MG63 (cell line): Measurements from ENCODE around the gene ABCE1. TPM values are rescaled to one million over a fixed set of nuclear protein-coding genes. Genes with fewer than 3 reads are reported as not detected.
A peak's percentile ranks its signal among the peaks of the same experiment; 100 is the strongest.

Source experiments
- DNase-seq: peaks from one replicate; pipeline ENCODE4 v3.0.0-alpha.2; 2020
- H3K27me3 ChIP-seq: fragments of 250-450 bp; sonication (Bioruptor Pico); 2 replicates; pipeline ENCODE4 v1.5.1; 2020; ENCODE audit warnings: mild to moderate bottlenecking, moderate library complexity
- H3K36me3 ChIP-seq: fragments of 250-450 bp; sonication (Bioruptor Pico); 2 replicates; pipeline ENCODE4 v1.5.1; 2020; ENCODE audit warnings: mild to moderate bottlenecking, moderate library complexity
- H3K4me3 ChIP-seq: fragments of 250-450 bp; sonication (Bioruptor Pico); 2 replicates; pipeline ENCODE4 v1.5.1; 2020; ENCODE audit warnings: mild to moderate bottlenecking, moderate library complexity
- H3K9me3 ChIP-seq: fragments of 250-450 bp; sonication (Bioruptor Pico); 2 replicates; pipeline ENCODE4 v1.5.1; 2020; ENCODE audit warnings: mild to moderate bottlenecking, moderate library complexity
- total RNA-seq: library from RNA; depleted of rRNA; stranded (reverse); fragments of >200 nt; shearing (Covaris generic); gene quantifications from 2 replicates; pipeline ENCODE4 v1.2.3, GENCODE V29; 2014; ENCODE audit warnings: low replicate concordance; rRNA removed

ABCE1 gene
- 84.7 and 137 TPM in 2 replicates for total RNA-seq

DNA sequence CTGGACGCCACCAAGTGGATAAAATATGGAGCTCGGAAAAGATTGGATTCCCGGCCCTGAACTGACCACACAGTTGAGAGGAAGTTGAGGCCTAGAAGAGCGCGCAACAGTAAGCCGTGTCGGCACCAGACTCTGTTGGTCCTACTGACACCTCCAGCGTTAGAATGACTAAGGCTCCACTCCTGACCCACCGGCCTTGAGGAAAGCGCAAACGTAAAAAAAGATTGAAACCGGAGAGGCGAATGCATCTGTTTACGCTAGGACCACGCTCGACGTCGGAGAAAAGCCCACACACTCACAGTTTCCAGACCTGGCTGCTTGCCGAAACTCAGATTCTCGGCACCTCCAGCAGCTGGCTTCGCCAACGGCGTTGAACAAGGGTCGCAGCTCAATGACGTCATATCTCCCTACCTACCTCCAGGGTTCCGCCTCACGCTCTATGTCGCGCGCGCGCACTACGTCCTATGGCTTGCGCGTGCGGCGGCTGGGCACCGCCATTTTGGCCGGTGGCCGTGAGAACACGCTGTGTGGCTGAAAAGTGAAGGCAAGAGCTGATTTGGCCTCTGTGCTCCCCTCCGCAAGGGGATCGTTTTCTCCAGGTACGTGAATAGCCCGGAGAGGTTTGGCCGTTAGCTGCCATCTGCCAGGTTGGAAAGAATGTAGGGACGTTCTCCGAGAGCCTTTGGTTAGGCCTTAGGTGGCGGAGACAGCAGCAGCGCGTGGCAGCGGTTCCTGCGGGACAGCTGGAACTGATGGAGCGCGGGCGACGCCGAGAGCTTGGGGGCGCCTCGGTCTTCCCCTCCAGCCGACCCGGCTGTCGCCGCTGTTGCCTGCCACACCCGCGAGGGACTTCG is at the start of gene ABCE1, which contains the start of gene ANAPC10:
TSS of gene ABCE1 (plus strand) at position 491 of the 854 bp plus-strand sequence. CDS start 6,102 bp downstream, outside the sequence.
TSS of gene ANAPC10 (minus strand) at position 376 of the 854 bp plus-strand sequence. CDS start 2,097 bp downstream, outside the sequence.
- Histone ChIP-seq H3K4me3 (peak within 1 kb of the TSS; percentile 91), H3K27me3 (no peaks in the 10 kb centered on the region), H3K9me3 (no peaks in the 10 kb centered on the region), H3K36me3 (peaks cover 38% of the 10 kb centered on the region)
- DNase-seq = peak; percentile 94

DNA sequence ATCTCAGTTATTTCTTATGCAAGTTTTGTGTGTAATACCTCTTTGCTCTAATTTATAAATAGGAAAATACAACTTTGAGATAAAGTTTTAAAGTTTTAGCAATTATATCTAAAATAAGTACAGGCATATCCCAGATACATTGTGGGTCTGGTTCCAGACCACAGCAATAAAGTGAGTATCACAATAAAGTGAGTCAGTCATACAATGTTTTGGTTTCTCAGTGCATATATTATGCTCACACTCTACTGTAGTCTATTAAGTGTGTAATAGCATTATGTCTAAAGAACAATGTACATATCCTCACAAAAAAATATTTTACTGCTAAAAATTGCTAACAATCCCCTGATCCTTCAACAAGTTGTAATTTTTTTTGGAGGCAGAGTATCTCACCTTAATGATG is 49.3 kb upstream of the ABCE1 start:
- H3K9me3 ChIP-seq = no peaks in the 10 kb centered on the region
- no peak for DNase-seq
- H3K4me3 ChIP-seq = no peak overlapping the region
- H3K27me3 ChIP-seq = no peaks in the 10 kb centered on the region
- no peaks in the 10 kb centered on the region for H3K36me3 ChIP-seq

DNA sequence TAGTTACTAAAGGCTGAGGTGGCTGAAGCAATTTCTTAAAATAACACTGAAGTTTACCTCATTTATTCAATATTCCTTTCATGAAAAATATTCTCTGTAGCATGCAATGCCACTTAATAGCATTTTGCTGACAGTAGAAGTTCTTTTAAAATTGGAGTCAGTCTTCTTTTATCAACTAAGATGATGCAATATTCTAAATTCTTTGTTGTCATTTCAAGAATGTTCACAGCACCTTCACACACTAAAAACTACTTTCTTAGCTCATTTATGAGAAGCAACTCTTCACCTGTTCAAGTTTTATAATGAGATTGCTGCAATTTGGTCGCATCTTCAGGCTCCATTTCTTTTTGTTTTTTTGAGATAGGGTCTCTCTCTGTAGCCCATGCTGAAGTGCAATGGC is 48.9 kb upstream of the ABCE1 start:
- Histone ChIP-seq H3K27me3 (no peaks in the 10 kb centered on the region), H3K4me3 (no peak overlapping the region), H3K36me3 (no peaks in the 10 kb centered on the region), H3K9me3 (no peaks in the 10 kb centered on the region)
- no peak for DNase-seq

DNA sequence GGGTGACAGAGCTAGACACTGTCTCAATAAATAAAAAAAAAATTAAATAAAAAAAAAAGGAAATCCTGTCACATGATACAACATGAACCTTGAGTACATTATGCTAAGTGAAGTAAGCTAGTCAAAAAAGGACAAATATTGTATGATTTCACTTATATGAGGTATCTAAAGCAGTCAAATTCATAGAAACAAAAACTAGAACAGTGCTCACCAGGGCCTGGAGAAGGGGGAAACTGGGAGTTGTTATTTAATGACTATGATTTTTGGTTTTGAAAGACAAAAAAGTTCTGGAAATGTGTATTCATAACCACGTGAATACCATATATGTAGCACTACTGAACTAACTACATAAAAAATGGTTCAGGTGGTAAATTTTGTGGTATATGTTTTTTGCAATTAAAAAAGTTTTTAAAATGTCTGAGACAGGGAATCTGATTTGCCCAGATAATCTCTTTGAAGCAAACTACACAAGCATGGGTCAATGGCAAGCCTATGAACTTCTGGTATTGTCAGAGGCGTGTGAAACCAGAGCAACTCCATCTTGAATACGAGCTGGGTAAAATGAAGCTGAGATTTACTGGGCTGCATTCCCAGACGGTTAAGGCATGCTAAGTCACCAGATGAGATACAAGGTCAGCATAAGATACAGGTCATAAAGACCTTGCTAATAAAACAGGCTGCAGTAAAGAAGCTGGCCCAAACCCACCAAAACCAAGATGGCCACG is 42.4 kb upstream of the ABCE1 start:
- Histone ChIP-seq H3K36me3 (peaks cover 2% of the 10 kb centered on the region; the same call in 1 of the 2 replicates), H3K27me3 (no peaks in the 10 kb centered on the region), H3K4me3 (no peak overlapping the region), H3K9me3 (no peaks in the 10 kb centered on the region)
- DNase-seq = no peak

DNA sequence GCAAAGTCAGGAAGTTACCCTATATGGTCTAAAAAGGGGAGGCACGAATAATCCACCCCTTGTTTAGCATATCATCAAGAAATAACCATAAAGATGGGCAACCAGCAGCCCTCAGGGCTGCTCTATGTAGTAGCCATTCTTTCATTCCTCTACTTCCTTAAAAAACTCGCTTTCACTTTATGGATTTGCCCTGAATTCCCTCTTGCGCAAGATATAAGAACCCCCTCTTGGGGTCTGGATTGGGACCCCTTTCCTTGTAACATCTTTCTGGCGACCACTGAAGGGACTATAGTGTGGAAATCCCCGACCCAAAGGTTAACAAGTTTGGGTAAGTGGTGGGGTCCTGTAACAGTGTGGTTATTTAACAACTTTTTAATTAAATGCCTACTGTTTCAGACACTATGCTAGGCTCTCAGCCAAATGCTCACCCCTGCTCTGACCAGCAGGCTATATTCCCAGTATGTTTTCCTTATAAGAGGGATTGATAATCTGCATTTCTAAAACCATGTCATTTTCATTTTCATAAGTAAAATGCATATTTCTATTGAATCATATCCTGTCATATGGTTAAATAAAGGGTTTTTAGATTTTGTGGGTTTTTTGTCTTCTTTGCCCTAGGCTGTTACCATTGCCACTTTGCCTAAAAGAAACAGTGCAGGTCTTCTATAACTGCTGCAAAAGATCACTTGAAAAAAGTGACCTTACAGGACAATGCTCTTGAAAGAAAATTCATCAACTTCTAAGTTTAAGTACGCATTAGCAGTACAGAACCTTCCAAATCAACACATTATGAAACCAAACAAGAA is 41.6 kb upstream of the ABCE1 start:
- H3K4me3 ChIP-seq = no peak overlapping the region
- no peak for DNase-seq
- H3K9me3 ChIP-seq = no peaks in the 10 kb centered on the region
- peaks cover 2% of the 10 kb centered on the region; the same call in 1 of the 2 replicates for H3K36me3 ChIP-seq
- no peaks in the 10 kb centered on the region for H3K27me3 ChIP-seq

DNA sequence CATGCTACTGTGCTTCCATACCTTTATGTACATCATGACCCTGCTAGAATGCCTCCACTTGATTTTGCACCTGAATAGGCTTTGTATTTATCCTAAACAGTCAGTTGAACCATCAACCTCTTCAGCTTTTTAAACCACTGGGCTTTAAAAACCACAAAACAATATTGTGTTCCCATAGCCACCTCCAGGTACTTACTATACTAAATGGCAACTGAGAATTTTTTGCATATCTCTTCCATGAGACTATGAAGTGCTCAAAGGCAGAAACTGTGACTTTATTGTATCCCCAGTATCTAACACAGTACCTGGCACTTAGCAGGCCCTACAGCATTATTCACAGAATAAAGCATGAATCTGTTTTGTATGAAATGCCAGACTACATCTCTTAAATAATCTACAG is 39.9 kb upstream of the ABCE1 start:
- no peak for DNase-seq
- H3K4me3 ChIP-seq = no peak overlapping the region
- no peaks in the 10 kb centered on the region for H3K27me3 ChIP-seq
- no peaks in the 10 kb centered on the region for H3K9me3 ChIP-seq
- H3K36me3 ChIP-seq = peaks cover 2% of the 10 kb centered on the region; the same call in 1 of the 2 replicates

DNA sequence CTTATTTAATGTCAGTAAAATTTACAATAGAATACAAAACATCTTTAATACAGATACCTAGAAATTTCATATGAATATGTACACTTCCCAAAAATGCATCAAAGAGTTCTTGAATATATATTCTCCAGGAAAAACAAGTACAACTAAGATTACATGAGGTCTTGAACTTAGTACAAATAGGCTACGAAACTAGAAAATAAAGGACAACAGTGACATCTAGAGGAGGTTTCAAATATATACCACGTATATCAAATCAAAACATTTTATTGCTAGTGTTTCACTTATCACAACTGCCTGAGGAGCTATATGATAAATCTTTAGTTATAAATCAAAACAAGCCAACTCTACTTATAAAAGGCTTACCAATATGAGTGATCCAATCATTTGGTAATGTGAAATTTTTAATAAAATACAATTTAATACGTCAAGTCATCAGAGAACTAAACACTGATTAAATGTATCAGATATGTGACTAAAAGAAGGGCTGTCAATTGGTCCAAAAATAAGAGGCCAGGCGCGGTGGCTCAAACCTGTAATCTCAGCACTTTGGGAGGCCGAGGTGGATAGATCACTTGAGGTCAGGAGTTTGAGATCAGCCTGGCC is 36.7 kb upstream of the ABCE1 start:
- Histone ChIP-seq H3K4me3 (no peak overlapping the region), H3K9me3 (no peaks in the 10 kb centered on the region), H3K27me3 (no peaks in the 10 kb centered on the region), H3K36me3 (peaks cover 2% of the 10 kb centered on the region; the same call in 1 of the 2 replicates)
- DNase-seq = no peak

DNA sequence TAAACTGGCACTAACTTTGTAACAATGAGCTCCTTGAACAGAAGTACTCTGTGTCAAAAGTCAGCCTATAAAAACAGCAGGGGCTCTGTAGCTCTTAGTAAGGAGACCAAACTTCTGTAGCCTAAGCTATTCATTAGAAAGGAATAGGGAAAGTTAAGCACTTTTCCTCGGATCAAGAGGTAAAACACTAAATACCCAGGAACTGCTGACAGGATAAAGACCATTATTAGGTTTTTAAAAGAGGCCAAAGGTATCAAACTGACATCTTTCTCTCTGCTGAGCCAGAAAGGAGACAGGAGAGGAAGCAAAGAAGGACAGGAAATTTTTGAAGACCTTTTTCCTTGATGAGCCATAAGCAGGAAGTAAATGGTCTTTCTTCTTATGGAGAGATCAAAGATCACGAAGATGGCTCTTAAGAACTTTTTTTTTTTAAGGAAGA is 32.0 kb upstream of the ABCE1 start:
- Histone ChIP-seq H3K4me3 (no peak overlapping the region), H3K36me3 (no peaks in the 10 kb centered on the region; the same call in 1 of the 2 replicates), H3K27me3 (no peaks in the 10 kb centered on the region), H3K9me3 (no peaks in the 10 kb centered on the region)
- DNase-seq = no peak

DNA sequence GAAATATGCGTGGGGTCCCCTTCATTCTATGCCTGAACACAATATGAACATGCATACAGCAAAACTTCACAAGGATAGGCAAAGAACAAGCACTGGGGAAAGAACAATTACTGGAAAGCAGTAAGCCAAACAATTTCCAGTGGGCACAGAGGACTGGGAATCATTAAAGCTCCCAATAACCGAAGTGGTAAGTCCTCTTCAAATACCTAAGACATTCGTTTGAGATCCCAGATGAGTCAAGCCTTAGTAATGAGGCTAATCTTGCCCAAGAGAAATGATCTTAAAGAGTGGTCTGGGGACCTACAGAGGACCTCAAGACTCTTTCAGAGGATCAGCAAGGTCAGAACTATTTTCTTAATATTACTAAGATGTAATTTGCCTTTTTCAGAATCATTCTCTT is 28.8 kb upstream of the ABCE1 start:
- no peaks in the 10 kb centered on the region for H3K27me3 ChIP-seq
- no peaks in the 10 kb centered on the region for H3K36me3 ChIP-seq
- no peaks in the 10 kb centered on the region for H3K9me3 ChIP-seq
- no peak for DNase-seq
- H3K4me3 ChIP-seq = no peak overlapping the region

DNA sequence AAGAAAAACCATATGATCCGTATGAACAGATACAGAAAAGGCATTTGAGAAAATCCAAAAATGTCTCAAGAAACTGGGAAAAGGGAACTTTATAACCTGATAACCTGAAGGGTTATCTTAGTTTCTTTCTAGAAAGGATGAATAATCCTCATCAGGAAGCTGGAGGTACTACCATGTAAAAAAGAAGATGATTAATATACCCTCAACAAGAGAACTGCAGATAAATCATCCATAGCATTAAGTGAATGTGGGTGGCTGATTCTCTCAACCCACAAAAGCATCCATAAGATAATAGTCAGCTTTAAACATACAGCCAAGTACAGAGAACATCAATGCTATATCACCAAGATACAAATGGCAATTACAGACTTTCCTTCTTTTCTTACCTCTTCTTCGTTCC is 26.6 kb upstream of the ABCE1 start:
- no peak for DNase-seq
- Histone ChIP-seq H3K27me3 (no peaks in the 10 kb centered on the region), H3K36me3 (no peaks in the 10 kb centered on the region), H3K9me3 (no peaks in the 10 kb centered on the region), H3K4me3 (no peak overlapping the region)

DNA sequence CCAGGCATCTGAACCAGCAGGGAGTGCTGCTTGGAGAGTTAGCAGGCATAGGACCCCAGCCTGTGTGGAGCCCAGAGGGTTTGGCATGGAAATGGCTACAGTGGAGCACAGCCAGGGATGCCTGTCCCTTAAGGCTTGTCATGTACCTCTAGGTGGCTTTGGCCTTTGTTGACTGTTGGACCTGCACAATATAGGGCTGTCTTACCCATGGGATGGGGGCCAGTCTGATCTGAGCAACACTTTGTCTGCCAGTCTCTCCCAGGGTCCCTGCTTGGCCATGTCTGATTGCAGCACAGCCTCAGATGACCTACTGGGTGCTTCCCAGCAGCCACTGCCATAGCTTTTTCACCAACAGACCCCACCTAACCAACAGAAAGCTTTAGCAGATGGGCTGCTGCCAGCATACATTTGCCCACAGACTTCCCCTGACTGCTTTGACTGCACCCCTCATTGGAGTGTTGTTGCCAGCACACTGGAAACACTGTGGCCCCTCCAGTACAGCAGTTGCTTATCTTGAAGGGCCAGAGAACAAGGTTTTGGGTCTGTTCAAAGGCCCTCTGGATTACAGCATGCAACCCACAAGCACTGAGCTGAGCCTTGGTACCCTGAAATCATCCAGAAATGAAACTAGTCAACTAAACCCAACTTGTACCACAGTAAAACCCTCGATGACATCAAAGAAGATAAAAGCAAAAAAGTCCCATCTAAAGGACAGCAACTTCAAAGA is 22.2 kb upstream of the ABCE1 start:
- Histone ChIP-seq H3K4me3 (no peak overlapping the region), H3K36me3 (no peaks in the 10 kb centered on the region; the same call in none of the 2 replicates), H3K27me3 (no peaks in the 10 kb centered on the region), H3K9me3 (no peaks in the 10 kb centered on the region)
- no peak for DNase-seq

DNA sequence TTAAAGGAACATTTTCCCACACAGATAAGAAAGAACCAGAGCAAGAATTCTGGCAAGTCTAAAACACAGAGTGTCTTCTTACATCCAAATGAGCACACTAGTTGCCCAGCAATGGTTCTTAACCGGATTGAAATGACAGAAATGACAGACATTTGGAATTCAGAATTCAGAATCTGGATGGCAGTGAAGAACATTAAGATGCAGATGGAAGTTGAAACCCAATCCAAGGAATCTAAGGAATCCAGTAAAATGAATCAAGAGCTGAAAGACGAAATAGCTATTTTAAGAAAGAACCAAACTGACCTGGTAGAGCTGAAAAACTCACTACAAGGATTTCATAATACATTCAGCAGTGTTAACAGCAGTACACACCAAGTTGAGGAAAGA is 21.6 kb upstream of the ABCE1 start:
- Histone ChIP-seq H3K4me3 (no peak overlapping the region), H3K36me3 (no peaks in the 10 kb centered on the region; the same call in none of the 2 replicates), H3K9me3 (no peaks in the 10 kb centered on the region), H3K27me3 (no peaks in the 10 kb centered on the region)
- DNase-seq = no peak

DNA sequence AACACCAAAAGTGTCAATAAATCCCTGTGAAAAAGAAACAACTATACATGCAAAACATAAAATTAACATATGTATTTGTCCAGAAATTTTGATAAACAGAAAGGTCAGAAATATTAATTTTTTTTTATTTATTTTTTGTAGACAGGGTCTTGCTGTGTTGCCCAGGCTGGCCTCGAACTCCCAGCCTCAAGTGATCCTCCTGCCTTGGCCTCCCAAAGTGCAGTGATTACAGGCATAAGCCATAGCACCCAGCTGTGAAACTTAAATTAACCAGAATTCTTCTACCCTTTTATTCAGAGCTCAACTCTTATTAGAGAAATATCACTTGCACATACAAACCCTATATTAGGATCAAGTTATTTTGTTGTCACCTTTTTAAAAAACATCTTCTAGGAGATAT is 16.4 kb upstream of the ABCE1 start:
- Histone ChIP-seq H3K9me3 (no peaks in the 10 kb centered on the region), H3K36me3 (no peaks in the 10 kb centered on the region; the same call in none of the 2 replicates), H3K4me3 (no peak overlapping the region), H3K27me3 (no peaks in the 10 kb centered on the region)
- DNase-seq = no peak

DNA sequence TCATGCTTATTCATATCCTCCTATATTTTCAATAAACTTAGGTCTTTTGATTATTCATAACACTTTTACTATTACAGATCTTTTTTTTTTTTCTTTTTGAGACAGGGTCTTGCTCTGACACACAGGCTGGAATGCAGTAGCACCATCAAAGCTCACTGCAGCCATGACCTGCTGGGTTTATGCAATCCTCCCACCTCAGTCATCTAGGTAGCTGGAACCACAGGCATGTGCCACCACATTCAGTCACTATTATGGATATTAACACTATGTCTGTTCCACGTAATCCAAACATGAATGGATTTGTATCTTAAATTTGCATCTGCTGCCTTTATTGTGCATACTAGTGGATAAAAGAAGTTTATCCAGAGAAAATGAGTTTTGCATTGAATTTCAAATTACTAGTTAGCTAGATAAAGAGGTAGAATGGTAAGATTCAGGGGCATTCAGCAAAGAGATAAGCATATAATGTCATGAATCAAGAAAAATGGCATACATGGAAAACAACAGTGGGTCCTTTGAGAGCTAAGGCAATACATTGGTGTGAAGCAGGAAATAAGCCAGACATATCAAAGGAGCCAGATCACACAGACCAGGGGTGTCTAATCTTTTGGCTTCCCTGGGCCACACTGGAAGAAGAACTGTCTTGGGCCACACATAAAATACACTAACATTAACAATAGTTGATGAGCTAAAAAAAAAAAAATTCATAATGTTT is 14.1 kb upstream of the ABCE1 start:
- no peaks in the 10 kb centered on the region for H3K27me3 ChIP-seq
- H3K4me3 ChIP-seq = no peak overlapping the region
- no peaks in the 10 kb centered on the region for H3K9me3 ChIP-seq
- DNase-seq = no peak
- H3K36me3 ChIP-seq = no peaks in the 10 kb centered on the region; the same call in none of the 2 replicates

DNA sequence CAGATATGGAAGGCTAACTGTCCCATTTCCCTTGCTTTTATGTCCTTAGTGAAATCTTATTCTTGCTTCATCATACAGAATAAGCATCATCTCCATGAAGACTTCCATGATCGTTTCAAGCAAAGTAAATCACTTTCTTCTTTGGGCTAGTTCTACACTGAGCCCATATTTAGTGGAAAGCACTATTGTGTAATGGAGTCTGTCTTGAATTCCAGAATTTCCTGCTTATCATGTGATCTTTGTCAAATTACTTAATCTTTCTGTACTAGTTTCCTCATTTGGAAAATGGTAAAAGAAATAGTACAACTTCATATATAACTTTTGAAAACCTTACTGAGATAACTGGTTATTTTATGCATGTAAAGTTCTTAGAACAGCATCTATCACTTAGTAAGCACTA is 7.7 kb upstream of the ABCE1 start:
- peaks cover 30% of the 10 kb centered on the region for H3K36me3 ChIP-seq
- no peaks in the 10 kb centered on the region for H3K27me3 ChIP-seq
- H3K4me3 ChIP-seq = no peak overlapping the region
- no peak for DNase-seq
- no peaks in the 10 kb centered on the region for H3K9me3 ChIP-seq
